CD4-positive, alpha-beta T cell treated with Interleukin-2 at 100 ng/mL for 4 hours (primary cell): Measurements from ENCODE around the gene CACNB4.
"Not testable (repeated sequence)": the region's sequence is repeated elsewhere in the genome, so short reads cannot be mapped to it uniquely, and the experiment has no call there.

Experiments
- DNase-seq: peaks from one replicate; pipeline ENCODE4 v3.0.0-alpha.2; 2020; ENCODE audit warnings: low spot score

CACNB4 gene

GRCh38 chr2:152019732-152020131 lies 79.1 kb downstream of the CACNB4 start:
- no peak for DNase-seq

- no peak for DNase-seq
These were observed 82.4 kb downstream of the CACNB4 start for GRCh38 chr2:152016181-152017120.

GRCh38 chr2:152015552-152015951 lies 83.3 kb downstream of the CACNB4 start:
- no peak for DNase-seq

- no peak for DNase-seq
These were observed 86.1 kb downstream of the CACNB4 start for GRCh38 chr2:152012697-152013096.

GRCh38 chr2:152011724-152012123 lies 87.1 kb downstream of the CACNB4 start:
- DNase-seq = no peak

- no peak for DNase-seq
These were observed 93.2 kb downstream of the CACNB4 start for GRCh38 chr2:152005607-152006006.

GRCh38 chr2:152003283-152003682 lies 95.6 kb downstream of the CACNB4 start:
- DNase-seq = not testable (repeated sequence)

- peak; percentile 47 for DNase-seq
These were observed 99.8 kb downstream of the CACNB4 start for GRCh38 chr2:151999053-151999452.

GRCh38 chr2:151996243-151997003 lies 102.4 kb downstream of the CACNB4 start:
- no peak for DNase-seq

- DNase-seq = no peak
These were observed 103.7 kb downstream of the CACNB4 start for GRCh38 chr2:151995161-151995557.

GRCh38 chr2:151994178-151994577 lies 104.7 kb downstream of the CACNB4 start:
- DNase-seq = not testable (repeated sequence)

GRCh38 chr2:151991010-151991409 lies 107.8 kb downstream of the CACNB4 start:
- no peak for DNase-seq

- DNase-seq = no peak
These were observed 109.5 kb downstream of the CACNB4 start for GRCh38 chr2:151989378-151989777.

- no peak for DNase-seq
These were observed 111.4 kb downstream of the CACNB4 start for GRCh38 chr2:151987484-151987883.

GRCh38 chr2:151984424-151985083 lies 114.3 kb downstream of the CACNB4 start:
- no peak for DNase-seq

- no peak for DNase-seq
These were observed 115.6 kb downstream of the CACNB4 start for GRCh38 chr2:151983221-151983620.

GRCh38 chr2:151981886-151982285 lies 117.0 kb downstream of the CACNB4 start:
- no peak for DNase-seq

- DNase-seq = no peak
These were observed 119.2 kb downstream of the CACNB4 start for GRCh38 chr2:151979694-151980093.

- no peak for DNase-seq
These were observed 120.1 kb downstream of the CACNB4 start for GRCh38 chr2:151978709-151979108.

GRCh38 chr2:151977631-151978030 lies 121.2 kb downstream of the CACNB4 start:
- DNase-seq = no peak

GRCh38 chr2:151976945-151977353 lies 121.9 kb downstream of the CACNB4 start:
- DNase-seq = no peak
